Testis (tissue), 2 donors: ENCODE data around the gene NHSL1.

Source experiments
- CTCF ChIP-seq, 3 experiments: fragments of 450-650 bp in 2 of 3; fragments of 200-600 bp in 1 of 3; sonication (generic) in 1 of 3; IDR thresholded peaks; one replicate each; pipeline ENCODE4 v1.5.1; 2016 to 2019; ENCODE audit warnings: antibody characterized with exemption in 3 of 3, mild to moderate bottlenecking in 2 of 3, moderate library complexity in 1 of 3
- POLR2A ChIP-seq: fragments of 450-650 bp; IDR thresholded peaks from one replicate; pipeline ENCODE4 v1.6.1; 2017; ENCODE audit warnings: antibody characterized with exemption, mild to moderate bottlenecking, moderate library complexity

- TF ChIP-seq CTCF (IDR thresholded peaks at IDR 0.05), result no peak
- no peak for TF ChIP-seq POLR2A
These were observed 81.7 kb downstream of the NHSL1 start for GRCh38 chr6:138417493-138418117.
